ENCODE measurements around the gene TCOF1. TPM values are rescaled to one million over a fixed set of nuclear protein-coding genes. Genes with fewer than 3 reads are reported as not detected.

Gene TCOF1
- total RNA-seq, 1 experiment from 2014 or later, result 33.7 TPM

Other genes starting within 250 kb of the TCOF1 start
- 23.5 and 44.4 TPM in 2 replicates for gene PDGFRB, start 201.9 kb upstream of the TCOF1 start, total RNA-seq (2014; rRNA removed; shearing (Covaris generic))
- gene CDX1, start 190.9 kb upstream of the TCOF1 start, total RNA-seq (2014; rRNA removed; shearing (Covaris generic)), result not detected in 2 replicates
- gene SLC6A7, start 167.6 kb upstream of the TCOF1 start, total RNA-seq (2014; rRNA removed; shearing (Covaris generic)), result not detected in 2 replicates
- gene CAMK2A, start 67.9 kb upstream of the TCOF1 start, total RNA-seq (2014; rRNA removed; shearing (Covaris generic)), result 0.17 and 1.0 TPM in 2 replicates
- gene ARSI, start 54.8 kb upstream of the TCOF1 start, total RNA-seq (2014; rRNA removed; shearing (Covaris generic)), result 32.7 and 51.2 TPM in 2 replicates
- 1.8 and 6.0 TPM in 2 replicates for gene CD74, start 55.2 kb downstream of the TCOF1 start, total RNA-seq (2014; rRNA removed; shearing (Covaris generic))
- 1,412 and 1,643 TPM in 2 replicates for gene RPS14, start 92.0 kb downstream of the TCOF1 start, total RNA-seq (2014; rRNA removed; shearing (Covaris generic))
- gene NDST1, start 150.4 kb downstream of the TCOF1 start, total RNA-seq (2014; rRNA removed; shearing (Covaris generic)), result 24.3 and 44.2 TPM in 2 replicates

Data from M059J (cell line).